ENCODE data around the gene LPAR2.
A peak's percentile ranks its signal among the peaks of the same experiment; 100 is the strongest.

The LPAR2 gene

DNA sequence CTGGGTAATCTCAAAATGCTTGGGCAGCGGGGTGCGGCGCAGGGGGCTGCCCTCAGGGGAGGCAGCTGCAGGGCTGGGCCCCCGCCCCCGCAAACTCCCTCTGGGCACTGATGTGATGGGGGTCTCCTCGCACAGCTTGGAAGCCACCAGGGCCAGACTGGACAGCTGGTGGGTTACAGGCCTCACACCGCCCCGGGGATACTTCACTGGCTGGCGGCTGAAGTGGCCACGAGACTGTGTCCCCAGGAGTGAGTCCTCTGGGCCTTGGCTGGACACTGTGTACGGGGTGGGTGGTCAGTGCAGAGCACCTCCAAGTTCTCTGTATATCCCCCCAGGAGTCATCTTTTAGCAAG lies 2.0 kb upstream of the LPAR2 start:
- Histone ChIP-seq H3K9ac (ENCODE audit: low read depth, low read length, poor library complexity) (peak overlapping the region; percentile 25), H3K79me1 (ENCODE audit: low read depth, low read length) (peaks cover 13% of the 10 kb centered on the region), H2BK5ac (ENCODE audit: low read length) (no peak overlapping the region), H3K4me2 (ENCODE audit: insufficient read depth, low read length, poor library complexity, severe bottlenecking) (no peak overlapping the region), H3K27ac (replicated peaks; ENCODE audit: low read length) (no peak overlapping the region), H3K4me3 (ENCODE audit: low read length in 2 of 2) (no peak overlapping the region), H2BK15ac (ENCODE audit: low read length) (no peak overlapping the region), H3K36me3 (replicated peaks in 1 of 2; ENCODE audit: control insufficient read depth in 2 of 2, insufficient read depth in 2 of 2, low read length in 2 of 2) (peaks cover 20 to 46% of the 10 kb centered on the region in 2 donors), H2BK120ac (ENCODE audit: low read depth, low read length) (no peak overlapping the region), H3K4me1 (ENCODE audit: control insufficient read depth in 2 of 2, insufficient read depth in 1 of 2, low read depth in 1 of 2, low read length in 2 of 2) (peaks cover 0 to 15% of the 10 kb centered on the region in 2 donors), H2BK12ac (ENCODE audit: low read length) (no peak overlapping the region), H2AK5ac (ENCODE audit: low read depth, low read length) (peak overlapping the region; percentile 73), H3K14ac (ENCODE audit: low read length) (no peak overlapping the region), H4K91ac (ENCODE audit: low read depth, low read length, poor library complexity) (no peak overlapping the region), H3K27me3 (ENCODE audit: control insufficient read depth in 3 of 3, insufficient read depth in 3 of 3, low read depth in 1 of 3, low read length in 3 of 3) (no peaks in the 10 kb centered on the region), H3K18ac (ENCODE audit: low read length) (no peak overlapping the region), H4K8ac (ENCODE audit: low read depth, low read length) (no peak overlapping the region), H3K9me3 (replicated peaks in 1 of 2; ENCODE audit: control insufficient read depth in 2 of 2, insufficient read depth in 1 of 2, low read depth in 1 of 2, low read length in 2 of 2) (peaks cover 2 to 3% of the 10 kb centered on the region in 2 donors), H3K4ac (ENCODE audit: low read length) (peak overlapping the region; percentile 2), H2AFZ (ENCODE audit: low read length) (no peak overlapping the region), H3K23ac (ENCODE audit: low read depth, low read length, poor library complexity) (no peak overlapping the region)
- WGBS, 2 donors (ENCODE audit: extremely low coverage in 2 of 2, insufficient read length in 2 of 2, insufficient replicate concordance in 1 of 2) = no CpG with 5 or more reads among the region's 11 CpGs
- DNase-seq (ENCODE audit: low spot score) = no peak

DNA sequence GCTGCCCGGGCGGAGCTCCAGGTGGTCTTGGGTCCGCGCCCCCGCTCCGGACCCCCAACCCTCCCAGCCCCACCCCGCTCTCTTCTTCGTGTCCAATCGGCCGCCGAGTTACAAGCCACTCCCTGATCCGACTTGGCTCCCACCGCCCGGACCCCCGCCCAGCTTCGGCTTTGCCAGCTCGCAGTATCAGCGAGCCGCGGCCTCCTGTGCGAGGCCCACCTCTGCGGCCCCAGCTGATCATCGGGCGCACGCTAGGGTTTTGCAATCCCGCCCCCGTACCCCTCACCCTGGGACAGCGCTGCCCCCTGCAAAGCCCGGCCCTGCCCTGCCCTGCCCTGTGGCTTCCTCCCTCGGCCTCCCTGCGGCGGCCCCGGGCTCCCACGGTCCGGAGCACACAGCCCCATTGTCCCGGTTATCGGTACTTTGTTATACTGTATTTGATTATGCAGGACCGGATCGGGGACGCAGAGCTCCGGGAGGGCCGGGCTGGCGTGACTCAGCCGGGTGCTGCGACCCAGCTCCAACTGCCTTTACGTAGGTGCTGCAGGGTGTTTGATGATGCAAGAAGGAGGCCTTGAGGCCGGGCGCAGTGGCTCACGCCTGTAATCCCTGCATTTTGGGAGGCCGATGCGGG lies 598 bp upstream of the LPAR2 start:
- peak overlapping the region; percentile 44 for H2BK15ac ChIP-seq (ENCODE audit: low read length)
- DNase-seq (ENCODE audit: low spot score) = peak; percentile 79
- H3K4me1 ChIP-seq (ENCODE audit: control insufficient read depth in 2 of 2, insufficient read depth in 1 of 2, low read depth in 1 of 2, low read length in 2 of 2) = peaks cover 0 to 15% of the 10 kb centered on the region in 2 donors
- no CpG with 5 or more reads among the region's 51 CpGs for WGBS, 2 donors (ENCODE audit: extremely low coverage in 2 of 2, insufficient read length in 2 of 2, insufficient replicate concordance in 1 of 2)
- H3K4me3 ChIP-seq (ENCODE audit: low read length in 2 of 2) = peak overlapping the region in 1 of 2 donors; percentile 97
- peak overlapping the region; percentile 96 for H3K4me2 ChIP-seq (ENCODE audit: insufficient read depth, low read length, poor library complexity, severe bottlenecking)
- H2BK5ac ChIP-seq (ENCODE audit: low read length) = peak overlapping the region; percentile 85
- H3K9ac ChIP-seq (ENCODE audit: low read depth, low read length, poor library complexity) = peak overlapping the region; percentile 96
- H3K27me3 ChIP-seq (ENCODE audit: control insufficient read depth in 3 of 3, insufficient read depth in 3 of 3, low read depth in 1 of 3, low read length in 3 of 3) = no peaks in the 10 kb centered on the region
- H2AK5ac ChIP-seq (ENCODE audit: low read depth, low read length) = peak overlapping the region; percentile 94
- H3K9me3 ChIP-seq (replicated peaks in 1 of 2; ENCODE audit: control insufficient read depth in 2 of 2, insufficient read depth in 1 of 2, low read depth in 1 of 2, low read length in 2 of 2) = peaks cover 2 to 3% of the 10 kb centered on the region in 2 donors
- H3K4ac ChIP-seq (ENCODE audit: low read length) = peak overlapping the region; percentile 60
- peak overlapping the region; percentile 99 for H3K23ac ChIP-seq (ENCODE audit: low read depth, low read length, poor library complexity)
- H3K27ac ChIP-seq (replicated peaks; ENCODE audit: low read length) = peak overlapping the region; percentile 90
- H4K91ac ChIP-seq (ENCODE audit: low read depth, low read length, poor library complexity) = peak overlapping the region; percentile 98
- H3K18ac ChIP-seq (ENCODE audit: low read length) = peak overlapping the region; percentile 99
- H3K14ac ChIP-seq (ENCODE audit: low read length) = peak overlapping the region; percentile 84
- H2BK120ac ChIP-seq (ENCODE audit: low read depth, low read length) = peak overlapping the region; percentile 77
- peaks cover 21 to 33% of the 10 kb centered on the region in 2 donors for H3K36me3 ChIP-seq (replicated peaks in 1 of 2; ENCODE audit: control insufficient read depth in 2 of 2, insufficient read depth in 2 of 2, low read length in 2 of 2)
- H3K79me1 ChIP-seq (ENCODE audit: low read depth, low read length) = peaks cover 13% of the 10 kb centered on the region
- peak overlapping the region; percentile 99 for H4K8ac ChIP-seq (ENCODE audit: low read depth, low read length)
- no peak overlapping the region for H2AFZ ChIP-seq (ENCODE audit: low read length)
- peak overlapping the region; percentile 30 for H2BK12ac ChIP-seq (ENCODE audit: low read length)

DNA sequence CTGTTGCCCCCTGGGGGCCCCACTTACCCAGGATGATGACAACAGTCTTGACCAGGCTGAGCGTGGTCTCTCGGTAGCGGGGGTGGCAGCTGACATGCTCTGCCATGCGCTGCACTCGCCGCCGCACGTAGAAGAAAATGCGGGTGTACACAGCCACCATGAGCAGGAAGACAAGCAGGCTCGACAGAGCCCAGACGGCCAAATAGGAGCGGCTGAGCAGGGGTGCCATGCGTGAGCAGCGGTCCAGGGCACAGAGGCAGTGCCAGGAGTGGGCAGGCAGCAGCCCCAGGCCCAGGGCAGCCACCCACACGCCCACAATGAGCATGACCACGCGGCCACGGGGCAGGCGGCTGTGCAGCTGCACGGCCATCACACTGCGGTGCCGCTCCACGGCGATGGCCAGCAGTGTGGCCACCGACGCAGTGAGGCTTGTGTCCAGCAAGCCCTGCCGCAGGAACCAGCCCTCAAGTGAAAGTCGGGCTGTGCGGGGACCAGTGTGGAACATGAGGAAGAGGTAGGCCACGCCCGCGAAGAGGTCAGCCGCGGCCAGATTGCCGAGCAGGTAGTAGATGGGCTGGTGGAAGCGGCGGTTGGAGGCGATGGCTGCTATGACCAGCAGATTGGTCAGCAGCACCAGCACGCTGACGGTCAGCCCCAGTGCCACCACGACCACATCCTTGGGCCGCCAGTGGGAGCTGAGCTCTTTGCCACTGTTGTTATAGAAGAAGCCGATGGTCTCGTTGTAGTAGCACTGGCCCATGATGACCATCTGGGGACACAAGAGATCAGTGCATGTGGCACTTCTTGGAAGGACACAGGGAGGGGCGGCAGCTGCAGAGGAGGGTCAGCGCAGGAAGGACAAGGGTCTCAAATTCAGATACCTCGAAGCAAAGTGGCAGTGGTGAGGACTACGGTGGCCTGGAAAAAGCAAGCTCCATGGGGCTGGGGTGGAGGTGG lies 1.2 kb downstream of the LPAR2 start:
- no peak for DNase-seq (ENCODE audit: low spot score)
- no peak overlapping the region for H2AFZ ChIP-seq (ENCODE audit: low read length)
- peak overlapping the region; percentile 49 for H3K18ac ChIP-seq (ENCODE audit: low read length)
- peaks cover 20 to 21% of the 10 kb centered on the region in 2 donors for H3K36me3 ChIP-seq (replicated peaks in 1 of 2; ENCODE audit: control insufficient read depth in 2 of 2, insufficient read depth in 2 of 2, low read length in 2 of 2)
- no peak overlapping the region for H3K14ac ChIP-seq (ENCODE audit: low read length)
- H3K4me2 ChIP-seq (ENCODE audit: insufficient read depth, low read length, poor library complexity, severe bottlenecking) = peak overlapping the region; percentile 96
- peak overlapping the region in 1 of 2 donors; percentile 97 for H3K4me3 ChIP-seq (ENCODE audit: low read length in 2 of 2)
- peak overlapping the region; percentile 6 for H4K8ac ChIP-seq (ENCODE audit: low read depth, low read length)
- no peak overlapping the region for H3K27ac ChIP-seq (replicated peaks; ENCODE audit: low read length)
- H2BK12ac ChIP-seq (ENCODE audit: low read length) = peak overlapping the region; percentile 11
- peaks cover 13% of the 10 kb centered on the region for H3K79me1 ChIP-seq (ENCODE audit: low read depth, low read length)
- peak overlapping the region; percentile 66 for H3K23ac ChIP-seq (ENCODE audit: low read depth, low read length, poor library complexity)
- peak overlapping the region; percentile 62 for H2BK15ac ChIP-seq (ENCODE audit: low read length)
- H2AK5ac ChIP-seq (ENCODE audit: low read depth, low read length) = peak overlapping the region; percentile 97
- H3K27me3 ChIP-seq (ENCODE audit: control insufficient read depth in 3 of 3, insufficient read depth in 3 of 3, low read depth in 1 of 3, low read length in 3 of 3) = no peaks in the 10 kb centered on the region
- peaks cover 0 to 15% of the 10 kb centered on the region in 2 donors for H3K4me1 ChIP-seq (ENCODE audit: control insufficient read depth in 2 of 2, insufficient read depth in 1 of 2, low read depth in 1 of 2, low read length in 2 of 2)
- H2BK5ac ChIP-seq (ENCODE audit: low read length) = no peak overlapping the region
- H4K91ac ChIP-seq (ENCODE audit: low read depth, low read length, poor library complexity) = no peak overlapping the region
- peak overlapping the region; percentile 55 for H2BK120ac ChIP-seq (ENCODE audit: low read depth, low read length)
- H3K4ac ChIP-seq (ENCODE audit: low read length) = peak overlapping the region; percentile 1
- peak overlapping the region; percentile 91 for H3K9ac ChIP-seq (ENCODE audit: low read depth, low read length, poor library complexity)
- peaks cover 0 to 3% of the 10 kb centered on the region in 2 donors for H3K9me3 ChIP-seq (replicated peaks in 1 of 2; ENCODE audit: control insufficient read depth in 2 of 2, insufficient read depth in 1 of 2, low read depth in 1 of 2, low read length in 2 of 2)
- WGBS, 2 donors (ENCODE audit: extremely low coverage in 2 of 2, insufficient read length in 2 of 2, insufficient replicate concordance in 1 of 2) = no CpG with 5 or more reads among the region's 48 CpGs
